SK-N-SH treated with all-trans-retinoic acid at 6 μM for 48 hours (cell line): ENCODE data around the gene CRTC3.

Experiments
- ATAC-seq: fragments of 200-7000 bp; cut with Tn5 transposase; 3 replicates; pipeline ENCODE4 v1.9.1; 2020; ENCODE audit warnings: mild to moderate bottlenecking, moderate library complexity
- ARNTL ChIP-seq: fragments of 450-650 bp; formaldehyde crosslinking; IDR thresholded peaks from 2 replicates; pipeline ENCODE4 v1.5.0; 2020; ENCODE audit warnings: low read depth, mild to moderate bottlenecking, moderate library complexity, borderline replicate concordance
- BACH2 ChIP-seq: fragments of 250-450 bp; sonication (Bioruptor Pico); IDR thresholded peaks from 2 replicates; pipeline ENCODE4 v1.9.0; 2021; ENCODE audit warnings: mild to moderate bottlenecking, borderline replicate concordance
- CSDC2 ChIP-seq: fragments of 250-450 bp; sonication (Bioruptor Pico); IDR thresholded peaks from 2 replicates; pipeline ENCODE4 v1.5.0; 2020; ENCODE audit warnings: mild to moderate bottlenecking, moderate library complexity
- ESRRG ChIP-seq: fragments of 250-450 bp; sonication (Bioruptor Pico); IDR thresholded peaks from 2 replicates; pipeline ENCODE4 v1.6.1; 2021; ENCODE audit warnings: mild to moderate bottlenecking
- ISL1 ChIP-seq: fragments of 250-450 bp; sonication (Bioruptor Pico); IDR thresholded peaks from 2 replicates; pipeline ENCODE4 v2.1.2; 2022; ENCODE audit warnings: mild to moderate bottlenecking, moderate library complexity
- OSR1 ChIP-seq: fragments of 250-450 bp; sonication (Bioruptor Pico); IDR thresholded peaks from 2 replicates; pipeline ENCODE4 v1.8.0; 2022; ENCODE audit warnings: moderate library complexity, mild to moderate bottlenecking, inconsistent platforms
- PPARA ChIP-seq: fragments of 250-450 bp; sonication (Bioruptor Pico); IDR thresholded peaks from 2 replicates; pipeline ENCODE4 v1.5.0; 2020; ENCODE audit warnings: mild to moderate bottlenecking, borderline replicate concordance
- RARB ChIP-seq: fragments of 250-450 bp; sonication (Bioruptor Pico); IDR thresholded peaks from 2 replicates; pipeline ENCODE4 v1.8.0; 2021; ENCODE audit warnings: mild to moderate bottlenecking, moderate library complexity
- SNAI2 ChIP-seq: fragments of 250-450 bp; sonication (Bioruptor Pico); IDR thresholded peaks from 2 replicates; pipeline ENCODE4 v1.5.0; 2020; ENCODE audit warnings: mild to moderate bottlenecking, moderate library complexity
- TCF4 ChIP-seq: fragments of 250-450 bp; sonication (Bioruptor Pico); IDR thresholded peaks from 2 replicates; pipeline ENCODE4 v1.8.0; 2021; ENCODE audit warnings: mild to moderate bottlenecking, moderate library complexity, borderline replicate concordance
- TOX ChIP-seq: fragments of 250-450 bp; sonication (Bioruptor Pico); IDR thresholded peaks from 2 replicates; pipeline ENCODE4 v1.8.0; 2021; ENCODE audit warnings: mild to moderate bottlenecking, moderate library complexity, borderline replicate concordance
- ZC3H10 ChIP-seq: fragments of 250-450 bp; sonication (Bioruptor Pico); IDR thresholded peaks from 2 replicates; pipeline ENCODE4 v1.5.1; 2021; ENCODE audit warnings: mild to moderate bottlenecking, moderate library complexity
- ZFP3 ChIP-seq: fragments of 250-450 bp; sonication (Bioruptor Pico); IDR thresholded peaks from 2 replicates; pipeline ENCODE4 v1.5.0; 2020; ENCODE audit warnings: mild to moderate bottlenecking, moderate library complexity
- ZFP30 ChIP-seq: fragments of 450-650 bp; formaldehyde crosslinking; IDR thresholded peaks from 2 replicates; pipeline ENCODE4 v1.5.0; 2022; ENCODE audit warnings: mild to moderate bottlenecking, moderate library complexity
- ZNF565 ChIP-seq: fragments of 450-650 bp; formaldehyde crosslinking; conservative IDR thresholded peaks from 2 replicates; pipeline ENCODE4 v1.5.0; 2020; ENCODE audit warnings: low read depth, mild to moderate bottlenecking, moderate library complexity
- ZNF70 ChIP-seq: fragments of 450-650 bp; formaldehyde crosslinking; IDR thresholded peaks from 2 replicates; pipeline ENCODE4 v1.5.0; 2020; ENCODE audit warnings: mild to moderate bottlenecking, moderate library complexity
- ZNF8 ChIP-seq: fragments of 450-650 bp; formaldehyde crosslinking; IDR thresholded peaks from 2 replicates; pipeline ENCODE4 v1.5.0; 2020; ENCODE audit warnings: mild to moderate bottlenecking, moderate library complexity
- TF ChIP-seq, protein P1 (sequence below): fragments of 250-450 bp; sonication (Bioruptor Pico); IDR thresholded peaks from 2 replicates; pipeline ENCODE4 v1.5.1; 2020; ENCODE audit warnings: low read depth, mild to moderate bottlenecking, moderate library complexity
- TF ChIP-seq, protein P2 (sequence below): fragments of 250-450 bp; sonication (Bioruptor Pico); IDR thresholded peaks from 2 replicates; pipeline ENCODE4 v1.5.1; 2021; ENCODE audit warnings: mild to moderate bottlenecking, moderate library complexity
- TF ChIP-seq, protein P3 (sequence below): fragments of 250-450 bp; sonication (Bioruptor Pico); IDR thresholded peaks from 2 replicates; pipeline ENCODE4 v1.8.0; 2021; ENCODE audit warnings: low read depth, mild to moderate bottlenecking, moderate library complexity, borderline replicate concordance
- TF ChIP-seq, protein P4 (sequence below): fragments of 250-450 bp; sonication (Bioruptor Pico); IDR thresholded peaks from 2 replicates; pipeline ENCODE4 v1.8.0; 2020; ENCODE audit warnings: mild to moderate bottlenecking, moderate library complexity, borderline replicate concordance
- TF ChIP-seq, protein P5 (sequence below): fragments of 250-450 bp; sonication (Bioruptor Pico); IDR thresholded peaks from 2 replicates; pipeline ENCODE4 v1.5.0; 2020; ENCODE audit warnings: mild to moderate bottlenecking, moderate library complexity

Gene CRTC3

DNA sequence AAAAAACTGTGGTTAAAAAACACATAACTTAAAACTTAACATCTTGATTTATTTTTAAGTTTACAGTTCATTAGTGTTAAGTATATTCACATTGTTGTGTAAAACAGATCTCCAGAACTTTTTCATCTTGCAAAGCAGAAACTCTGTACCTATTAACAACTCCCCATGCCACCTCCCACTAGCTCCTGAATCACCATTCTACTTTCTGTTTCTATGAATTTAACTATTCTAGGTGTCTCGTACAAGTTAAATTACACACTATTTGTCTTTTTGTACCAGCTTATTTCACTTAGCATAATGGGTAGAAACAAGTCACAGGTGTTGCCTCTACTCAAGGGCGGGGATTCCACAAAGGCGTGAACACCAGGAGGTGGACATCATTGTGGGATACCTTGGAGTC lies 43.2 kb downstream of the CRTC3 start:
- ATAC-seq = no peak
- TF ChIP-seq ZC3H10 (CRISPR knock-in tag) = no peak
- no peak for TF ChIP-seq BACH2
- no peak for TF ChIP-seq PPARA (CRISPR knock-in tag)
- no peak for TF ChIP-seq SNAI2 (CRISPR knock-in tag)
- TF ChIP-seq CSDC2 (CRISPR knock-in tag) = no peak
- TF ChIP-seq ESRRG (CRISPR knock-in tag) = no peak
- TF ChIP-seq TCF4 (CRISPR knock-in tag) = no peak
- TF ChIP-seq TOX (CRISPR knock-in tag) = no peak
- no peak for TF ChIP-seq ARNTL (CRISPR knock-in tag)
- TF ChIP-seq ZNF70 (CRISPR knock-in tag) = no peak
- no peak for TF ChIP-seq ZFP30 (CRISPR knock-in tag)
- TF ChIP-seq, protein P1, sequence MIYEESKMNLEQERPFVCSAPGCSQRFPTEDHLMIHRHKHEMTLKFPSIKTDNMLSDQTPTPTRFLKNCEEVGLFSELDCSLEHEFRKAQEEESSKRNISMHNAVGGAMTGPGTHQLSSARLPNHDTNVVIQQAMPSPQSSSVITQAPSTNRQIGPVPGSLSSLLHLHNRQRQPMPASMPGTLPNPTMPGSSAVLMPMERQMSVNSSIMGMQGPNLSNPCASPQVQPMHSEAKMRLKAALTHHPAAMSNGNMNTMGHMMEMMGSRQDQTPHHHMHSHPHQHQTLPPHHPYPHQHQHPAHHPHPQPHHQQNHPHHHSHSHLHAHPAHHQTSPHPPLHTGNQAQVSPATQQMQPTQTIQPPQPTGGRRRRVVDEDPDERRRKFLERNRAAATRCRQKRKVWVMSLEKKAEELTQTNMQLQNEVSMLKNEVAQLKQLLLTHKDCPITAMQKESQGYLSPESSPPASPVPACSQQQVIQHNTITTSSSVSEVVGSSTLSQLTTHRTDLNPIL (CRISPR knock-in tag) = no peak
- TF ChIP-seq, protein P2, sequence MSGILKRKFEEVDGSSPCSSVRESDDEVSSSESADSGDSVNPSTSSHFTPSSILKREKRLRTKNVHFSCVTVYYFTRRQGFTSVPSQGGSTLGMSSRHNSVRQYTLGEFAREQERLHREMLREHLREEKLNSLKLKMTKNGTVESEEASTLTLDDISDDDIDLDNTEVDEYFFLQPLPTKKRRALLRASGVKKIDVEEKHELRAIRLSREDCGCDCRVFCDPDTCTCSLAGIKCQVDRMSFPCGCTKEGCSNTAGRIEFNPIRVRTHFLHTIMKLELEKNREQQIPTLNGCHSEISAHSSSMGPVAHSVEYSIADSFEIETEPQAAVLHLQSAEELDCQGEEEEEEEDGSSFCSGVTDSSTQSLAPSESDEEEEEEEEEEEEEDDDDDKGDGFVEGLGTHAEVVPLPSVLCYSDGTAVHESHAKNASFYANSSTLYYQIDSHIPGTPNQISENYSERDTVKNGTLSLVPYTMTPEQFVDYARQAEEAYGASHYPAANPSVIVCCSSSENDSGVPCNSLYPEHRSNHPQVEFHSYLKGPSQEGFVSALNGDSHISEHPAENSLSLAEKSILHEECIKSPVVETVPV = no peak
- TF ChIP-seq, protein P3, sequence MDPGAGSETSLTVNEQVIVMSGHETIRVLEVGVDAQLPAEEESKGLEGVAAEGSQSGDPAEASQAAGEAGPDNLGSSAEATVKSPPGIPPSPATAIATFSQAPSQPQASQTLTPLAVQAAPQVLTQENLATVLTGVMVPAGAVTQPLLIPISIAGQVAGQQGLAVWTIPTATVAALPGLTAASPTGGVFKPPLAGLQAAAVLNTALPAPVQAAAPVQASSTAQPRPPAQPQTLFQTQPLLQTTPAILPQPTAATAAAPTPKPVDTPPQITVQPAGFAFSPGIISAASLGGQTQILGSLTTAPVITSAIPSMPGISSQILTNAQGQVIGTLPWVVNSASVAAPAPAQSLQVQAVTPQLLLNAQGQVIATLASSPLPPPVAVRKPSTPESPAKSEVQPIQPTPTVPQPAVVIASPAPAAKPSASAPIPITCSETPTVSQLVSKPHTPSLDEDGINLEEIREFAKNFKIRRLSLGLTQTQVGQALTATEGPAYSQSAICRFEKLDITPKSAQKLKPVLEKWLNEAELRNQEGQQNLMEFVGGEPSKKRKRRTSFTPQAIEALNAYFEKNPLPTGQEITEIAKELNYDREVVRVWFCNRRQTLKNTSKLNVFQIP (CRISPR knock-in tag) = no peak
- TF ChIP-seq, protein P4, sequence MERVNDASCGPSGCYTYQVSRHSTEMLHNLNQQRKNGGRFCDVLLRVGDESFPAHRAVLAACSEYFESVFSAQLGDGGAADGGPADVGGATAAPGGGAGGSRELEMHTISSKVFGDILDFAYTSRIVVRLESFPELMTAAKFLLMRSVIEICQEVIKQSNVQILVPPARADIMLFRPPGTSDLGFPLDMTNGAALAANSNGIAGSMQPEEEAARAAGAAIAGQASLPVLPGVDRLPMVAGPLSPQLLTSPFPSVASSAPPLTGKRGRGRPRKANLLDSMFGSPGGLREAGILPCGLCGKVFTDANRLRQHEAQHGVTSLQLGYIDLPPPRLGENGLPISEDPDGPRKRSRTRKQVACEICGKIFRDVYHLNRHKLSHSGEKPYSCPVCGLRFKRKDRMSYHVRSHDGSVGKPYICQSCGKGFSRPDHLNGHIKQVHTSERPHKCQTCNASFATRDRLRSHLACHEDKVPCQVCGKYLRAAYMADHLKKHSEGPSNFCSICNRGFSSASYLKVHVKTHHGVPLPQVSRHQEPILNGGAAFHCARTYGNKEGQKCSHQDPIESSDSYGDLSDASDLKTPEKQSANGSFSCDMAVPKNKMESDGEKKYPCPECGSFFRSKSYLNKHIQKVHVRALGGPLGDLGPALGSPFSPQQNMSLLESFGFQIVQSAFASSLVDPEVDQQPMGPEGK (CRISPR knock-in tag) = no peak
- TF ChIP-seq OSR1 (CRISPR knock-in tag) = no peak
- TF ChIP-seq ZFP3 (CRISPR knock-in tag) = no peak

DNA sequence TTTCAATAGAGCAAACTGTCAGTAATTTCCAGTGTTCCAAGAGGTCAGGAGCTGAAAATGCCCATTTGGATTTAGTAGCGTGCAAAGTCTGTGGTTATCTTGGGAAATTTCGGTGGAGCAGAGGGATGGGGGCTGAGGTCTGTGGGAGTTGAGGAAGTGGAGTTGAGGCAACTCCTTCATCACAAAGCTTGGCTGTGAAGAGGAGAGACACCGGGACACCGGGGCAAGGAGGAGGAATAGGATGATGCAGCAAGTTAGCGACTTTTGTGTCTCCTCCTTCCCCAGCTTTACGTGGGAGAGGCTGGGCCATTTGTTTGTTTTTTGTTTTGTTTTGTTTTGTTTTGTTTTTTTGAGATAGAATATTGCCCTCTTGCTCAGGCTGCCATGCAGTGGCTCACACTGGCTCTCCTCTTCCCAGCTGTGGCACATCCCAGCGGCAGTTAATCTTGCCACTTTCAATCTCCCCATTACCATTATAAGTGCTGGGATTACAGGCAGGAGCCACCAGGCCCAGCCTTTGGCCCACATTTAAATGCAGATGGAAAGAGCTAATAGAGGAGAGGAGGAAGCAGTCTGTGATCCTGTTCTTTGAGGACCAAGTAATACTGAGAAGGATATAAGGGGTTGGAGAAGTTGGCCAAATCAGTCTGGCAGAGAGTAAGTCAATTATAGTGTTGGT lies 47.1 kb downstream of the CRTC3 start:
- no peak for ATAC-seq
- TF ChIP-seq SNAI2 (CRISPR knock-in tag) = no peak
- TF ChIP-seq CSDC2 (CRISPR knock-in tag) = no peak
- TF ChIP-seq ZNF8 (CRISPR knock-in tag) = no peak
- TF ChIP-seq, protein P1 (CRISPR knock-in tag) = no peak
- TF ChIP-seq BACH2 = no peak
- TF ChIP-seq ARNTL (CRISPR knock-in tag) = no peak
- TF ChIP-seq, protein P3 (CRISPR knock-in tag) = no peak
- no peak for TF ChIP-seq TCF4 (CRISPR knock-in tag)
- TF ChIP-seq RARB = no peak
- no peak for TF ChIP-seq ESRRG (CRISPR knock-in tag)
- TF ChIP-seq, protein P5, sequence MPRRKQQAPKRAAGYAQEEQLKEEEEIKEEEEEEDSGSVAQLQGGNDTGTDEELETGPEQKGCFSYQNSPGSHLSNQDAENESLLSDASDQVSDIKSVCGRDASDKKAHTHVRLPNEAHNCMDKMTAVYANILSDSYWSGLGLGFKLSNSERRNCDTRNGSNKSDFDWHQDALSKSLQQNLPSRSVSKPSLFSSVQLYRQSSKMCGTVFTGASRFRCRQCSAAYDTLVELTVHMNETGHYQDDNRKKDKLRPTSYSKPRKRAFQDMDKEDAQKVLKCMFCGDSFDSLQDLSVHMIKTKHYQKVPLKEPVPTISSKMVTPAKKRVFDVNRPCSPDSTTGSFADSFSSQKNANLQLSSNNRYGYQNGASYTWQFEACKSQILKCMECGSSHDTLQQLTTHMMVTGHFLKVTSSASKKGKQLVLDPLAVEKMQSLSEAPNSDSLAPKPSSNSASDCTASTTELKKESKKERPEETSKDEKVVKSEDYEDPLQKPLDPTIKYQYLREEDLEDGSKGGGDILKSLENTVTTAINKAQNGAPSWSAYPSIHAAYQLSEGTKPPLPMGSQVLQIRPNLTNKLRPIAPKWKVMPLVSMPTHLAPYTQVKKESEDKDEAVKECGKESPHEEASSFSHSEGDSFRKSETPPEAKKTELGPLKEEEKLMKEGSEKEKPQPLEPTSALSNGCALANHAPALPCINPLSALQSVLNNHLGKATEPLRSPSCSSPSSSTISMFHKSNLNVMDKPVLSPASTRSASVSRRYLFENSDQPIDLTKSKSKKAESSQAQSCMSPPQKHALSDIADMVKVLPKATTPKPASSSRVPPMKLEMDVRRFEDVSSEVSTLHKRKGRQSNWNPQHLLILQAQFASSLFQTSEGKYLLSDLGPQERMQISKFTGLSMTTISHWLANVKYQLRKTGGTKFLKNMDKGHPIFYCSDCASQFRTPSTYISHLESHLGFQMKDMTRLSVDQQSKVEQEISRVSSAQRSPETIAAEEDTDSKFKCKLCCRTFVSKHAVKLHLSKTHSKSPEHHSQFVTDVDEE = no peak
- TF ChIP-seq ZNF565 = no peak
- no peak for TF ChIP-seq ZFP3 (CRISPR knock-in tag)
- no peak for TF ChIP-seq ZC3H10 (CRISPR knock-in tag)
- TF ChIP-seq PPARA (CRISPR knock-in tag) = no peak
- TF ChIP-seq ISL1 = no peak
- TF ChIP-seq, protein P2 = no peak
- TF ChIP-seq, all 23 proteins: peak for 0
